DMS 273 (cell line): ENCODE measurements around the gene LAMB3.

ENCODE experiments used
- DNase-seq: peaks from one replicate; lab custom pipeline; 2025; ENCODE audit not compliant: unreplicated experiment; lab: John Stamatoyannopoulos, UW

The LAMB3 gene

GRCh38 chr1:209662879-209663327 is 10.7 kb upstream of the LAMB3 start:
- no peak for DNase-seq

- no peak for DNase-seq
These were observed 8.8 kb upstream of the LAMB3 start for GRCh38 chr1:209661071-209661470.

- no peak for DNase-seq
These were observed 7.7 kb upstream of the LAMB3 start for GRCh38 chr1:209659909-209660308.

- no peak for DNase-seq
These were observed 5.7 kb upstream of the LAMB3 start for GRCh38 chr1:209657918-209658317.

- DNase-seq: peak; percentile 12
These were observed 5.1 kb upstream of the LAMB3 start for GRCh38 chr1:209657140-209657879.

- peak; percentile 34 for DNase-seq
These were observed 3.4 kb upstream of the LAMB3 start for GRCh38 chr1:209655411-209656231.

- DNase-seq: no peak
These were observed 1.7 kb upstream of the LAMB3 start for GRCh38 chr1:209653915-209654351.

- DNase-seq: peak; percentile 80
These were observed 712 bp upstream of the LAMB3 start for GRCh38 chr1:209652873-209653401.

- peak; percentile 18 for DNase-seq
These were observed 1.1 kb downstream of the LAMB3 start for GRCh38 chr1:209651138-209651587.

GRCh38 chr1:209650454-209650853 is 1.8 kb downstream of the LAMB3 start:
- DNase-seq: no peak

GRCh38 chr1:209648931-209649776 is 3.1 kb downstream of the LAMB3 start:
- DNase-seq: peak; percentile 42

GRCh38 chr1:209648346-209648745 is 3.9 kb downstream of the LAMB3 start:
- DNase-seq: peak; percentile 35

- no peak for DNase-seq
These were observed 5.1 kb downstream of the LAMB3 start for GRCh38 chr1:209647156-209647555.

GRCh38 chr1:209646558-209646957 is 5.7 kb downstream of the LAMB3 start:
- peak; percentile 39 for DNase-seq

- peak; percentile 84 for DNase-seq
These were observed 6.4 kb downstream of the LAMB3 start for GRCh38 chr1:209645574-209646452.

GRCh38 chr1:209643285-209644020 is 8.8 kb downstream of the LAMB3 start:
- peak; percentile 31 for DNase-seq

GRCh38 chr1:209642816-209643215 is 9.4 kb downstream of the LAMB3 start:
- DNase-seq: no peak

GRCh38 chr1:209641832-209642172 is 10.4 kb downstream of the LAMB3 start:
- DNase-seq: no peak

GRCh38 chr1:209635850-209636249 is 16.4 kb downstream of the LAMB3 start:
- no peak for DNase-seq
